Gastroesophageal sphincter (tissue), 4 donors: ENCODE results near the gene FLNC. TPM values are rescaled to one million over a fixed set of nuclear protein-coding genes. Genes with fewer than 3 reads are reported as not detected.

Experiments
- ATAC-seq: fragments of 150-250 bp; one replicate; pipeline ENCODE4 v1.9.1; 2016; ENCODE audit warnings: mild to moderate bottlenecking, moderate library complexity
- H3K27ac ChIP-seq, 4 donors: fragments of 200-600 bp; sonication (generic) in 3 of 4; 1 replicate in 3 of 4; 2 replicates in 1 of 4; pipeline ENCODE4 v1.5.1; 2016 to 2019
- H3K27me3 ChIP-seq: fragments of 200-600 bp; sonication (generic); one replicate; pipeline ENCODE4 v1.5.1; 2019
- H3K36me3 ChIP-seq, 2 donors: fragments of 200-600 bp; sonication (generic); one replicate each; pipeline ENCODE4 v1.5.1; 2019; ENCODE audit warnings: control low read depth in 1 of 2
- H3K4me1 ChIP-seq, 3 donors: fragments of 200-600 bp; sonication (generic); 1 replicate in 2 of 3; 2 replicates in 1 of 3; pipeline ENCODE4 v1.5.1; 2016 to 2019; ENCODE audit warnings: control low read depth in 2 of 3
- H3K4me3 ChIP-seq, 2 donors: fragments of 200-600 bp; sonication (generic); one replicate each; pipeline ENCODE4 v1.5.1; 2019; ENCODE audit warnings: mild to moderate bottlenecking in 1 of 2, moderate library complexity in 1 of 2
- H3K9me3 ChIP-seq, 3 donors: fragments of 200-600 bp; sonication (generic); one replicate each; pipeline ENCODE4 v1.5.1; 2017 to 2019; ENCODE audit warnings: control low read depth in 2 of 3
- CTCF ChIP-seq, 4 experiments: fragments of 200-600 bp in 2 of 4; fragments of 450-650 bp in 2 of 4; sonication (generic) in 1 of 4; IDR thresholded peaks; one replicate each; pipeline ENCODE4 v1.5.1; 2017 to 2019; ENCODE audit warnings: antibody characterized with exemption in 4 of 4, mild to moderate bottlenecking in 2 of 4, moderate library complexity in 2 of 4
- EP300 ChIP-seq: sonication (generic); formaldehyde crosslinking; IDR thresholded peaks from one replicate; pipeline ENCODE4 v1.6.1; 2017; ENCODE audit warnings: antibody characterized with exemption, mild to moderate bottlenecking
- POLR2A ChIP-seq, 2 donors: fragments of 450-650 bp; IDR thresholded peaks; one replicate each; pipeline ENCODE4 v1.6.1; 2017; ENCODE audit warnings: antibody characterized with exemption in 2 of 2, mild to moderate bottlenecking in 2 of 2, moderate library complexity in 1 of 2
- POLR2AphosphoS5 ChIP-seq: sonication (generic); formaldehyde crosslinking; IDR thresholded peaks from one replicate; pipeline ENCODE4 v1.6.1; 2017; ENCODE audit warnings: antibody characterized with exemption
- WGBS, 2 donors: methylation state at CpG; one replicate each; pipeline ENCODE4 v1.1.5; 2018; ENCODE audit warnings: low coverage in 1 of 2; 5-methylcytosine and 5-hydroxymethylcytosine counted together
- total RNA-seq, 4 donors: library from RNA; depleted of rRNA; stranded (reverse); fragments of >200 nt; gene quantifications; one replicate each; pipeline ENCODE4 v1.1.0, GENCODE V29; 2016

Gene FLNC
- total RNA-seq, 4 donors from 2014 or later, result 308 to 1,162 (median 401) TPM

DNA sequence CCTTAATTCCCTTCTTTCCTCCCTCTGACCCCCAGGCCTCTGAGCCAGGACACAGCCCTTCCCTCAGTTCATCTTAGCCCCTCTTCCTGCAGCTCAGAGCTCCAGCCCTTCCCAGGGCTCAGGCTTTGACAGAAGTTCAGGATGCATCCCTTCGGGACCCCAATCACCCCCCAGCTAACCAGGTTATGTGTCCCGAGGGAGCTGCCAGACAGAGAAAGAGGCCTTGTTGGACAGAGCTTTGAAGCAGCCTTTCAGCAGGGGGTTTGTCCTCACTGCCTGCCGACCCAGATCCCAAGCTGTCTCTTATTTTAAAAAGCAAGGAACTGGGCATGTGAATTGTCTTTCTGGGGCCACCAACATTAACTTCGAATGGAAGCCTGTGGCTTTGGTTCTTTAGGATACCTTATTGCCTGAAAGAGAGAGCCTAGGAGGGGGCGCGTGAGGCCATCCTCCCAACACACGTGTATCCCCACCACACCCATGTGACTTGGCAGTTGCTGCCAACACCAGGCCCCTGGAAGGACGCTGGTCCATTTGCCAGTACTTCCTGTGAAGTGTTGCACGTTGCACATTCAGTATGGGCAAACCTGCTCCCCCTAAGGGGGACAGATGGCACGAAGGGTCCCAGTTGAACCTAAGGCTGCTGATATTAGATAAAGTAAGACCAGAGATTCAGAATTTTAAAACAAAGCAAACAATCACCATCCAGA is 37.6 kb upstream of the FLNC start:
- TF ChIP-seq POLR2A (IDR thresholded peaks at IDR 0.05) (no peak), EP300 (no peak), CTCF (IDR thresholded peaks at IDR 0.05) (no peak), POLR2AphosphoS5 (no peak)
- 40 to 51% methylated on average over 1 to 6 of the region's 10 CpGs for WGBS, 2 donors
- Histone ChIP-seq H3K27ac (peak overlapping the region in 3 of 4 donors; percentile 11 to 90 (median 82)), H3K4me3 (peak overlapping the region in 1 of 2 donors; percentile 79), H3K27me3 (no peaks in the 10 kb centered on the region), H3K4me1 (peaks cover 0 to 37% (median 17%) of the 10 kb centered on the region in 3 donors), H3K9me3 (no peaks in the 10 kb centered on the region), H3K36me3 (peaks cover 0 to 8% of the 10 kb centered on the region in 2 donors)
- no peak for ATAC-seq

- ATAC-seq, result no peak
- no peaks in the 10 kb centered on the region for H3K27me3 ChIP-seq
- no peaks in the 10 kb centered on the region for H3K9me3 ChIP-seq
- 91 to 96% methylated on average over 4 to 5 of the region's 5 CpGs for WGBS, 2 donors
- peaks cover 0 to 37% (median 17%) of the 10 kb centered on the region in 3 donors for H3K4me1 ChIP-seq
- no peak overlapping the region for H3K27ac ChIP-seq
- H3K4me3 ChIP-seq, result no peak overlapping the region
- H3K36me3 ChIP-seq, result peaks cover 0 to 8% of the 10 kb centered on the region in 2 donors
- TF ChIP-seq POLR2A (IDR thresholded peaks at IDR 0.05), result no peak
- TF ChIP-seq POLR2AphosphoS5, result no peak
- no peak for TF ChIP-seq EP300
- no peak for TF ChIP-seq CTCF (IDR thresholded peaks at IDR 0.05)
Measured at GRCh38 chr7:128793181-128793547, 37.0 kb upstream of the FLNC start.

GRCh38 chr7:128794020-128794419 is 36.2 kb upstream of the FLNC start:
- H3K27ac ChIP-seq, result no peak overlapping the region
- H3K9me3 ChIP-seq, result no peaks in the 10 kb centered on the region
- peaks cover 0 to 37% (median 17%) of the 10 kb centered on the region in 3 donors for H3K4me1 ChIP-seq
- H3K27me3 ChIP-seq, result no peaks in the 10 kb centered on the region
- peaks cover 0 to 8% of the 10 kb centered on the region in 2 donors for H3K36me3 ChIP-seq
- ATAC-seq, result no peak
- TF ChIP-seq POLR2AphosphoS5 (no peak), EP300 (no peak), CTCF (IDR thresholded peaks at IDR 0.05) (no peak), POLR2A (IDR thresholded peaks at IDR 0.05) (no peak)
- H3K4me3 ChIP-seq, result no peak overlapping the region
- no CpG with 5 or more reads among the region's 3 CpGs for WGBS, 2 donors

DNA sequence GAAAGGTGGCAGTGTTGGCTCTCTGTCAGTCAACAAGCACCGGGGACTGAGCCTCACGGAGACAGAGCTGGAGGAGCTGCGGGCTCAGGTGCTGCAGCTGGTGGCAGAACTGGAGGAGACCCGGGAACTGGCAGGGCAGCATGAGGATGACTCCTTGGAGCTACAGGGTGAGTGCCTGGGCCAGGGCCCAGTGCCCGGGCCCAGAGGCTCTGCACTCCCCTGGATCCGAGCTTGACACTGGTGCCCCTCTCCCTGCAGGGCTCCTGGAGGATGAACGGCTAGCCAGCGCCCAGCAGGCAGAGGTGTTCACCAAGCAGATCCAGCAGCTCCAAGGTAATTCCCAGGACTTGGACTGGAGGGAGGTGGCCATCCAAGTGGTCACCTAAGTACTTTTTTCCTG is 35.8 kb upstream of the FLNC start:
- Histone ChIP-seq H3K4me1 (peaks cover 0 to 37% (median 17%) of the 10 kb centered on the region in 3 donors), H3K27ac (no peak overlapping the region), H3K4me3 (no peak overlapping the region), H3K9me3 (no peaks in the 10 kb centered on the region), H3K36me3 (peaks cover 0 to 8% of the 10 kb centered on the region in 2 donors), H3K27me3 (no peaks in the 10 kb centered on the region)
- TF ChIP-seq POLR2A (IDR thresholded peaks at IDR 0.05), result no peak
- no peak for TF ChIP-seq POLR2AphosphoS5
- TF ChIP-seq CTCF (IDR thresholded peaks at IDR 0.05), result no peak
- TF ChIP-seq EP300, result no peak
- 86% methylated on average over 4 of the region's 8 CpGs; no CpG with 5 or more reads in 1 of the 2 donors for WGBS, 2 donors
- ATAC-seq, result no peak

GRCh38 chr7:128795129-128795528 is 35.1 kb upstream of the FLNC start:
- ATAC-seq, result no peak
- Histone ChIP-seq H3K4me3 (no peak overlapping the region), H3K27me3 (no peaks in the 10 kb centered on the region), H3K27ac (no peak overlapping the region), H3K9me3 (no peaks in the 10 kb centered on the region), H3K36me3 (peaks cover 0 to 8% of the 10 kb centered on the region in 2 donors), H3K4me1 (peaks cover 0 to 35% (median 17%) of the 10 kb centered on the region in 3 donors)
- WGBS, 2 donors, result 95 to 100% methylated on average over 1 to 3 of the region's 4 CpGs
- TF ChIP-seq POLR2A (IDR thresholded peaks at IDR 0.05) (no peak), CTCF (IDR thresholded peaks at IDR 0.05) (no peak)
